Measurements from ENCODE around the gene FRYL.
A peak's percentile ranks its signal among the peaks of the same experiment; 100 is the strongest.

FRYL gene

DNA sequence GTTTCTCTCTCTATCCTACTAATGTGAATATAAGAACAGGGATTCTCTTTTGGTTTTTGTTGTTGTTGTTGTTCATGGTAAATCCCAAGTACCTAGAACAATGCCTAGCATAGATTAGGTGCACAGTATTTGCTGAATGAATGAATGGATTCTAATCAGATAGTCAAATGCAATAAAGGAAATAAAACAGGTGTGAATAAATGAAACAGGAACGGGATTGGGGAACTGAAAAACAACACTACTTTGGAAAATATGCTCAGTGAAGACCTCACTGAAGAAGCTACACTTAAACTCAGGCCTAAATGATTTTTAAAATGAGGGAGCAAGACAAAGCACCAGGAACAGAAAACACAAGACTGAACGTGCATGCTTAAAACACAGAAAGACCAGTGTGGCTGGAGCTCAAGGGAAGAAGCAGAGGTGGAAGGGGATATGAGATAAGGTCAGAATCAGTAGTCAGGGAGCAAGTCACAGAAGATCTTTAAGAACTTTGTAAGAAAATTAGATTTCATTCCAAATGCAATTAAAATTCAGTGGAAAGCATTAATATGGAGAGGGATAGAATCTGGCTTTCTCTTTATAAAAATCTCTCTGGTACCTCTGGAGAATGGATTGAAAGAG, 145.3 kb downstream of the FRYL start:
- DNase-seq (ENCODE audit: extremely low read depth in 1 of 2, low read depth in 1 of 2): no peak

DNA sequence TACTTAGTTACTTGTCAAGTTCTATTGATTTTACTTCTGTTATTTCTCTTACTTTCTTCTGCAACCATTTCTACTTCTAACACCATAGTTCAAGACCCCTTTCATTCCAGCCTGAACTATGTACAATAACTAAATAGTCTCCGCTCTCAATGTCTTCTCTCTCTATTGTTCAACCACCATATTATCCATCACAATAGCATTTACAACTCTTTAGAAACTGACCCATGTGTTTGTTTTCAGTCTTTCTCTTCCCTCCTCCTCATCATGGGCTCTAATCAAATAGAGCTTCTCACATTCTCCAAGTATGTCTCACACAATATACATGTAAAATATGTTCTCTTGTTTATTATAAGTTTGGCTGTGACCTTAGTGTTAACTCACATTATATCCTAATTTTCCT, 146.4 kb downstream of the FRYL start:
- no peak for DNase-seq (ENCODE audit: extremely low read depth in 1 of 2, low read depth in 1 of 2)

DNA sequence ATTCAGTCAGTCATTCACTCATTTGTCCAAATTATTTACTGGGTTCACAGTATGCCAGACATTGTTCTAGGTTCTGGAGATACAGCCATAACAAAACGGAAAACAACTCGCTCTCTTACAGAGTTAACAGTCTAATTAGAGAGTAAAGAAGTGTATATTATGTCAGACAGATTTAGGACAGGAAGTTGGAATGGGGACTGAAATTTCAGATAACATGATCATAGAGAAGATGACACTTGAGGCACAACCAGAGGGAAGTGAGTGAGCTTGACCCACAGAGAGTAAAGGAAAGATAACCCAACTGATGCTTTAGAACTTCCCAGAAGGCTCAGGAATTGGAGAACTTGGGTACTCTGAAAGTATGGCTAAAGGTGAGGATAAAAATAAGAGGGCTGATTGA, 150.6 kb downstream of the FRYL start:
- DNase-seq (ENCODE audit: extremely low read depth in 1 of 2, low read depth in 1 of 2): no peak

DNA sequence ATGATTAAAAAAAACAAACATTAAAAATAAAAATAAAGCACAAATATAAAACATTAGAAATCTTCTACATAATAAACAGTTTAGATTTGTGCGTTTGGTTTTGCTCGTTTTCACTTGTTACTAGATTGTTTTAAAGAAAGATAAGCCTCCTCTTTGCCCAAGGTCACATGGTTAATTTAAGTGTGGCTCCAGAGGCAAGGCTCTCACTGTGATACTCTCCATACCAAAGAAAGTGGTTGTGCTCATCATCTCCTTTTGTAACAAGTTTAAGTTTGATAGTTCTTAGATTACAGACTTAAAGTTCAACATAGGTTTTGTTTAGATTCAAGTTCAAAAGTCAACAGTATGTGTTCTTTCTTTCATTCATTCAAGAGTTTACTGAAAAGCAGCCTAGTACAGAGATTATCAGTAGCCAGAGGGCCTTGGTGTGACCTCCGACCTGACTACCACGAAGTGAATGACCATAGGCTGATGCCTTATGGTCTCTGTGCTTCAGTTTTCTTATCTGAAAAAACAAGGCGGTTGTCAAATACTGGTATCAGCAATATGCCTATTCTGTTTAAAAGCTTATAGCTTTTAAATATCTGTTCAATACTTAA, 156.8 kb downstream of the FRYL start:
- DNase-seq (ENCODE audit: extremely low read depth in 1 of 2, low read depth in 1 of 2): no peak

DNA sequence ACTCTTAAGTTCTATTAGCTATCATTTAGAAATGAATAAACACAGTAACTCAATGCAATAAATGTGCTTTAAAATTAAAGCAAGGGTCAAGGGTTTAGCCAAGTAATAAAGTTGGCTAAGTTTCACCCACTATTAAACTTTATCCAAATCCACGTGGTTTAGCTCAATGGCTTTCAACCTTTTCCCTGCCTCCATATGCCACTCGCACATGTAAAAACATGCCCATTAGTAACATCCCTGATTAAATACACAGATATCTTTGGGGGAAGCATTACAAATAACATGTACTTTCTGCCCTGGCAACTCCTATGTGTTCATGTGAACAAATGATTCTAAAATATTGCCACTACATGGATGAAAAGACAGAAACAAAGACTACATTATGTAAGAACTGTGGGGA, 159.2 kb downstream of the FRYL start:
- DNase-seq (ENCODE audit: extremely low read depth in 1 of 2, low read depth in 1 of 2): no peak

DNA sequence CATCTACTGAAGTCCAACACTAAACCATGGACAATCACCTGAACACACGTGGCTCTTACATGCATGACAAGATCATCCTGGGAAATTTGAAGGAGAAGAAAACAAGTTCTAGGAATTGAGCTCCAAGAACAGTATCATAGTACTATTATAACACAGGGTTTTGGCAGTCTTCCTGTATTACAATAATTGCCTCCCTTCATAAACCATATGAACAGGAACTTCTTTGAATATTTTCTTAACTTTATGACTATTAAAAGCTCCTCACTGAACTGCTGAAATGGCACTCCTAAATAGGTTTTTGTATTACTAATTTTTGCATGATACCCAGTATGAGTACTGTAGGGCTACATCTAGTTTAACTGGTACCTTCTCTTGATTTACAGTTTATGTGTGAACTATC, 160.0 kb downstream of the FRYL start:
- DNase-seq (ENCODE audit: extremely low read depth in 1 of 2, low read depth in 1 of 2): no peak

DNA sequence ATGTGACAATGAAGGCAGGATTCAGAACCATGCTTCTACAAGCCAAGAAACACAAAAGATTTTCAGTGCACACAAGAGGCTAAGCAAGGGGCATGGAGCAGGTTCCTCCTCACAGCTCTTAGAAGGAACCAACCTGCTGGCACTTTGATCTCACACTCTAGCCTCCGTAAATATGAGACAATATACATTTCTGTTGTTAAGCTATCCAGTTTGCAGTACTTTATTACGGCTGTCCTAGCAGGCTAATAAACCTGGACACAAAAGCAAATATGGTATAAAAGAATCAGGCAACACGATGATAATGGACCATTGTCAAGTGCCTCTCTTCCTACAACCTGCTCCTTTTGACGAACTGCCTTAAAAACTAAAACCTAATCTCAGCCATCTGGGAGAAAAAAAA, 175.6 kb downstream of the FRYL start:
- no peak for DNase-seq (ENCODE audit: extremely low read depth in 1 of 2, low read depth in 1 of 2)

DNA sequence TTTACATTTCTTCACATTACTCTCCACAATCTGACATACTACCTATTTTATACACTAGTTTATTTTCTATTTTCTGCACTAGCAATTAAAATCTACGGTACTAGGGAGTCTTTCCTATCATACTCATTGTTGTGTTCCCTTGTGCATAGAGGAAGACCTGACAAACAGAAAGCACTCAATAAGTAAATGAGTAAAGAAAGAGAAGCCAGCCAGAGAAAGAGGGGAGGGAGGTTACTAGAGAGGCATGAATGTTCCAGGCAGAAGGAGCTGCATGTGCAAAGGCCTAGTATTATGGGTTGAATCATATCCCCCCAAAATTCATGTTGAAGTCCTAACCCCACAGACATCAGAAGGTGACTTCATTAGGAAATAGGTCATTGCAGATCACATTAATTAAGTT, 176.0 kb downstream of the FRYL start:
- no peak for DNase-seq (ENCODE audit: extremely low read depth in 1 of 2, low read depth in 1 of 2)

DNA sequence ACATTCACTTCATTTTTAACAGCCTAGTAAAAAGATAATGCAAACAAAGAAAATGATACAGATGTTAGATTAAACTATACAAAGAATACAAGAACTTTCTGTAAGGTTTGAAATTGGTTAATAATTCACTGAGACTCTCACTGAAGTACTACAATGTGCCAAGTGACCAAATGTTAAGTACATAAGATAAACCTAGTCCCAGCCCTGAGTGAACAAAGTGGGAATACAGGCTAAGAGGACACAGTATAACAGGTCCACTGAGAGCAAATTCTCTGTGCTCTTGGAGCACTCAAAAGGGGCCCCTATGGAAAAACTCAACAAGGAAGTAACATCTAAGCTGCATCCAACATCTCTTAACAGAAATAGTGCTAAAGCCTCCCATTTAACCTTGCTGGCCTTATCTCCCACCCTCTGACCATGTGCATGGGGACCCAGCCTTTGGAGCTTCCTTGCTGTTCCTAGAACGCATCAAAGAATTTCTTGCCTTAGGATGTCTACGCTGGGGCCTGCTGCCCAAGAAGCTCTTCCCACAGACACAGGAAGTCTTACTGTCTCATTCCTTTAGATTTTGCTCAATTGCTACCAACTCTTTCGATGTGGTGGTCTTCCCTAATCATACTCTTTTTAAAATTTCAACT, 176.6 kb downstream of the FRYL start:
- DNase-seq (ENCODE audit: extremely low read depth in 1 of 2, low read depth in 1 of 2): no peak

DNA sequence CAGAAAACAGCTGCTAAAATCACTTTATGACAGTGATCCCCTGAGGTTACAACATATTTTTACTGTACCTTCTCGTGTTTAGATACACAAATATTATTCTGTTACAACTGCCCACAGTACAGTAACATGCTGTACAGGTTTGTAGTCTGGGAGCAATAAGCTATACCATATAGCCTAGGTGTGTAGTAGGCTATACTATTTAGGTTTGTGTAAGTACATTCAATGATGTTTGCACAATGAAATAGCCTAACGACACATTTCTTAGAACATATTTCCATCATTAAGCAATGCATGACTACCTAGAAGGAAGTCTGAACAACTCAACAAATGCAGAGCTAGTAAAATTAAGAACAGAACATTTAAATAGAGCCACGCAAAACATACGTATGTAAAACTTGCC, 177.3 kb downstream of the FRYL start:
- DNase-seq (ENCODE audit: extremely low read depth in 1 of 2, low read depth in 1 of 2): no peak

DNA sequence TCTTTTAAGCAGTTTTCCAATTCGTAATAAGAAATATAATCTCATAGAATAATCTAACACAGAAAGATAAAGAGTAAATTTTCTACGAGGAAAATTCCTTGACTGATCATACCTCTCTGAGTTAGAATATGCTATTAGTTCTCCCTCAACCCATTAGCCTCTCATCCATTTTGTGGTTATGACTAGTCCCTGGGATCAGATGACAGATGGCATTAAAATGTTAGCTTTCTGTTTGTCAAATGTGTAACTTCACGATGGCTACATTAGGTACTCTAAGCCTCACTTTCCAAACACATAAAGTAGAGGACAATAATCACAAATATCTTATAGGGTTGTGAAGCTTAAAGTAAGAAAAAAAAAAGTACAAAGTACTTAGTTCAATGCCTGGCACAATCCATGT, 177.9 kb downstream of the FRYL start:
- no peak for DNase-seq (ENCODE audit: extremely low read depth in 1 of 2, low read depth in 1 of 2)

DNA sequence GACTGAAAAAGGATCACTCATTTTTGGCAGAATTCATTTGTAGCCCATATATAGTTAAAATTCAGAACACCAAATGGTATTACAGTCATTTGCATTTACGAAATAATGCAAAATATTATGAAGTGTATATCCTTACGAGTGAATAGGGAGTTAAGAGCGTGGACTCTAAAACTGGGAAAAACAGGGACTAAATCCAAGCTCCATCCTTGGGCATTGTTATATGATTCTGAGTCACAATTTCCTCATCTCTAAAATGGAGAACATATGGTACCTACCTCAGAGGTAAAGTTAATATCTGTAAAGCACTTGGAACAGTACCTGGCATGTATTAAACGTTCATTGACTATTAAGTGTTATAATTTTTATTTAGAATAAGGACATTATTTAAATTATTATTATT, 183.7 kb downstream of the FRYL start:
- DNase-seq (ENCODE audit: extremely low read depth in 1 of 2, low read depth in 1 of 2): no peak

DNA sequence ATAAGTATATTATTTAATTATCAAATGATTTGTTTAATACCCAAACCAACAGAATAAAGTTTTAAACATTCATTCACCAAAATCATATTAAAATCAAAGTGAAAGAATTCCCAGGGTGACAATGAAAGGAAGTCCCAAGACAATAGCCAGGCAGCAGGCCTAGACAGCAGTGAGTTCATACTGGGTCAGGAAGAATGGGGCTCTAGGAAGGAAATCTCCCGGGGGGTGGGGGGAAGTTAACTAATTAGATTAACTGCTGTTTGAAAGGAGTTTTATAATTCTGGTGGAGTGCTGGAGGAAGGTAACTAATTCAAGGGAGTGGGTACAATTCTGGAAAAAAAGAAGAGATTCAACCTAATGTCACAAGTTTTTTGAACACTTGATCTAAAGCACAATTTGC, 185.9 kb downstream of the FRYL start:
- no peak for DNase-seq (ENCODE audit: extremely low read depth in 1 of 2, low read depth in 1 of 2)

DNA sequence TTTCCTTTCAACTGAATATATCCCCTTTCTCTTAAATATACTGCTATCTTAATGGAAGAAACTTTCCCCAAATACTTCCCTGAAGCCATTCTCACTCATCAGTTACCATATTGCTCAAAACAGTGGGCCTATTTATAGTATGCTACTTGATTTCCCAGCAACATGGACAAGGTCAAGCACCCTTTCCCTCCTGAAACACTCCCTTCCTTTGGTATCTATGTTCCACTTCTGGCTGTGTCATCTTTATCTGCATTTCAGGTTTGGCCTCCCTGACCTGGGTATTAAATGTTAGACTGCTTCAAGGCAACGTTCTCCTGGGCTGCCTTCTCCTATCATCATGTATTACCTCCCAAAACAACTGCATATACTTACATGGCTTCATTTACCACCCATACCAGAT, 188.7 kb downstream of the FRYL start:
- DNase-seq (ENCODE audit: extremely low read depth in 1 of 2, low read depth in 1 of 2): no peak

DNA sequence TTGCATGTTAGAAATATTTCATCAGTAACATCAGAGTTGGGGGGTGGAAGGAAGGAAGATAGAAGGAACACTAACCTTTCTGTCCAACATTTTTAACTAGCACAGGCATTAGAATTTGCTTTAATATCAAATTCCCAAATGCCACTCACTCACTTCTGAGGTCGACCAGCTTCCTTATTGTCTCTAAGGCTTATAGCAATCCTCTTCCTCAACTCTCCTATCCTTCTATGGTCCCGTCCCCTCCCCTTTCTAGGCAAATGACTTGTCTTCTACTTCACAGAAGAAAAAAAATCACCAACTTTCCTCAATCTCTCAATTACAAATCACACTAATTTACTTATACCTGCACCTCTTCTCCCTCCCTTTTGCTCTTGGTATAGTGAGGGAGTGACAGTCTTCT, 189.2 kb downstream of the FRYL start:
- no peak for DNase-seq (ENCODE audit: extremely low read depth in 1 of 2, low read depth in 1 of 2)

DNA sequence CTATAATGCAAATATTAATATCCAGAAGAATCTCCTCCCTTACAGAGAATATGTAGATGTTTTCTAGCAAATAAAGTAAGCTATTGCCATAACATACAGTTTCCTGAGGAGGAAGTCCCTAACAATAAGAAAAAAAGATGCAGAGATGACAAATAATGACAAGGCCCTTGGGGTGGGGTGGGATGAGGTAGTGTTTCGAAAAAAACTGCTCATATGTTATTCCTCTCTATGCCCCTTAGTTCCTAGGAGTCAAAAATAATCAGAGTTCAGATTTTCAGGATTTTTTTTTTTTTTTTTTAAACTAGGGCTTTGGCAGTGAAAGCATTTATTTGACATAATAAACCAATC, 191.0 kb downstream of the FRYL start:
- no peak for DNase-seq (ENCODE audit: extremely low read depth in 1 of 2, low read depth in 1 of 2)

DNA sequence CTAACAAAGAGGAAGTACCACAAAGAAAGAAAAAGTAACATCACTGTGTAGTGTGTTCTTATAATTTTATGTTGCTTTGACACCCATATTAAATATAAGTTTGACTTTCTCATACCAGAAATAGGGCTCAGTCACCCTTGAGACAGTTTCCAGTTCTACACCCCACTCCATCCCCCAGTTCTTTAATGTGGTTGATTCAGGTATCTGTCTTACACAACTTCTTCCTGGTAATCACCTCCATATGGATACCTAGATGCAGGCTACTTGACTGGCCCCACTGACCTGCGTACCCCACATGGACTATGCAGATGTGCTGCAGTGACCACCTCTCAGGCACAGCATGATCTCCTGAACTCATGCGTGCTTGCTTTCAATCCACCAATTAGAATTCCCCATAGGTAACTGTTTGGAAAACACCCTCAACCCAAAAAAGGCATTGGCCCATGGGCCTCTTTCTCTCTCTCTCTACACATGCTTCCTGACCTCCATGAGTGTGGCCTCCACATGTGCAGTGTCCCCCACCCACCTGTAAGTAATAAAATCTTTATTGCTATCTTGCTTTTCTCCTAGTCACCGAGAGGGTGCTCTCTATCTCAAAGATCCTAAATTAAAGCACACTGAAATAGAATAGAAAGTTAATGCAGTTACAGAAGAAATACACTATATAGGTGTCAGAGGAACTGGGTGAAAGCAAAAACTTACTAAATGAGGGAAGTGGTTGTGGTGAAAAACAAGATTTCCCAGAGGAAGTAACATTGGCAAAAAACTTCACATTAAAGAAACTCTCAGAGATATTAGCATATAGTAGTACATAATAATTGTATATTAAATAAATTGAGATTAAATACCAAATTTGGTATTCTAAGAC, 191.6 kb downstream of the FRYL start:
- DNase-seq (ENCODE audit: extremely low read depth in 1 of 2, low read depth in 1 of 2): no peak

DNA sequence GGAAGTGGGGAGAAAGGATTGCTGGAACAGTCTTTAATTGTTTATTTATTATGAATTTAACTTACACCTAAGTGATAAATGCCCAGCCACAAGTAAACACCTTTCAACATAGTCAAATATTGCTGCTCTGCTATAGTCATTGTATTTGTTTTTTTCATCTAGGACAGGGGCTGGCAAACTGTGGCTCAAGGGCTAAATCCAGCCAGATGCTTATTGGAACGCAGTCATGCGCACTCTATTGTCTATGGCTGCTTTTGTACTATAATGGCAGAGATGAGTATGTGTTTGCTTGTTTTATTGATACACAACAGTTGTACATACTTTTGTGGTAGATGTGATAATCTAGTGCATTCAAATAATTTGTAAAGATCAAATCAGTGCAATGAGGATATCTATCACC, 194.7 kb downstream of the FRYL start:
- no peak for DNase-seq (ENCODE audit: extremely low read depth in 1 of 2, low read depth in 1 of 2)

DNA sequence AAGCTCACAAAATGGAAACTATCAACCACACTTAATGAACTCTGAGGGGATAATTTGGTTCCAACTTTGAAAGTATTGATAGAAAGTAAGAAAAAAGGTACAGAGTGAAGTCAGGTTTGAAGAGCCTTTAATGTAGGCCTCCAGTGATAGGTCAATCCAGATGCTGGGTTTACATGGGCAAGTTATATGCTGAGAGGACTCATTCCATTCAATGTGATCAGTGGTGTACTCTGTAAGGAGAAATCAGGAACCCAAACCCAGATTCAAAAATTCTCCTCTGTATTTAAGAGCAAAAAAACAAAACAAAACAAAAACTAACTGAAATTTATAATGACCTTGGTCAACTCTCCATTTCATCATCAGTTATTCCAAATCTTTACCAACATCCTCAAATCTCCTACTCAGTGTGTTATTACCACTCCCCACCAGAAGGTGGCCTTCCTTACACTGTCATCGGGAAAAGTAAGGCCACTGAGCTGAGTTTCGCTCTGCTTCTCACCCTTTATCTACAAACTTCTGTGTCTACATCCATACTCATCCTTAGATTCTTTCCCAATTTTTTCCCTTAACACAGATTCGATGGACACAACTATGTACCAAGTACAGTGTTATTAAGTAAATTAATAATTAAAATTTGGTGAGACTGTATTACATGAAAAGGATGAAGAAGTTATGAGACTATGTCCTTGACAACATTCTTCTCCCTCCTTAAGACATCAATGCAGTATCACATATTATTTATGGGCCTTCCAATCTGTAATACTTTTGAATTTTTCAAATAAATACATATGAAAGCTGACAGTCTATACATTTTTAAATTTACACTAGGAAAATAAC, 201.7 kb downstream of the FRYL start:
- peak in 1 of 2 donors; percentile 26 for DNase-seq (ENCODE audit: extremely low read depth in 1 of 2, low read depth in 1 of 2)

DNA sequence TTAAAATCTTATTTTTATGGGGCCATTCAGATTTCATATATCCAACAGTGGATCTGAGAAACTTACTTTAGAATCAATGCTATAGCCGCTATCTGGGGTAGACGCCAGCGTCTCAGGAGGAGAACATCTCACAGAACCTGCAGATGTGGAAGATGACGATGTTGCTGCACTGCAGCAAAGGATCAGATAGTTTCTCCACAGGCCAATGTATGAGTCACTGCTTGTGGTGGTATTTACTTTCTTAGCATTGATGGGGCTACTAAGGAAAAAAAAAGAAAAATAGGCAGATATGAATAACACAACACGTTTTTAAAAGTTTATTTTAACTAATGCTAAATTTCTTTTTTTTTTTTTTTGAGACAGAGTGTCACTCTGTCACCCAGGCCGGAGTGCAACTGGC, 204.1 kb downstream of the FRYL start:
- DNase-seq (ENCODE audit: extremely low read depth in 1 of 2, low read depth in 1 of 2): no peak

DNA sequence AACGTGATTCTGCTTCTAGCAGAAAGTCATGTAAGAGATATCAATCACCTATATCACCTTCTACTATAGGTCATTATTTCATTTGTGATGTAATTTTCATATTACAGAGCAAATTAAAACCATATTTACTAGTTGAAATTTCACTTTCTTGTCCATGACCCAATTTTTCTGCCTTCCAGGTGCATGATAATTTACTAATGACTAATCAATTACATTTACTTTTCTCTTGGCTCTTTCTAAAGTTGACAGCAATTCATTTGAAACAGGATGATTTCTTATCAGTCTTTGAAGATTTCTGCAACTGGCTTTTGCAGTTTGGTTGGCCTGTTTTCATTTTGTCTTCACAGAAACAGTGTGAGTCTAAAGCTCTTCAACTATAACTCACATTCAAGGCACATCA, 208.6 kb downstream of the FRYL start:
- no peak for DNase-seq (ENCODE audit: extremely low read depth in 1 of 2, low read depth in 1 of 2)
